ENCODE data around the gene TMEM52B.

The TMEM52B gene

GRCh38 chr12:10159280-10159679, 19.6 kb upstream of the TMEM52B start:
- TF ChIP-seq CTCF (IDR thresholded peaks at IDR 0.05; ENCODE audit: low read depth, low read length) = no peak
- no peak for DNase-seq (ENCODE audit: extremely low read depth, low read depth)

GRCh38 chr12:10160617-10161385, 18.0 kb upstream of the TMEM52B start:
- no peak for TF ChIP-seq CTCF (IDR thresholded peaks at IDR 0.05; ENCODE audit: low read depth, low read length)
- DNase-seq (ENCODE audit: extremely low read depth, low read depth) = no peak

- DNase-seq (ENCODE audit: extremely low read depth, low read depth) = no peak
- no peak for TF ChIP-seq CTCF (IDR thresholded peaks at IDR 0.05; ENCODE audit: low read depth, low read length)
Measured at GRCh38 chr12:10163084-10163483, 15.7 kb upstream of the TMEM52B start.

GRCh38 chr12:10165421-10165820, 13.4 kb upstream of the TMEM52B start:
- no peak for DNase-seq (ENCODE audit: extremely low read depth, low read depth)
- no peak for TF ChIP-seq CTCF (IDR thresholded peaks at IDR 0.05; ENCODE audit: low read depth, low read length)

GRCh38 chr12:10167599-10167998, 11.2 kb upstream of the TMEM52B start:
- no peak for DNase-seq (ENCODE audit: extremely low read depth, low read depth)
- no peak for TF ChIP-seq CTCF (IDR thresholded peaks at IDR 0.05; ENCODE audit: low read depth, low read length)

- no peak for TF ChIP-seq CTCF (IDR thresholded peaks at IDR 0.05; ENCODE audit: low read depth, low read length)
- no peak for DNase-seq (ENCODE audit: extremely low read depth, low read depth)
Measured at GRCh38 chr12:10169104-10169503, 9.7 kb upstream of the TMEM52B start.

GRCh38 chr12:10170216-10170615, 8.6 kb upstream of the TMEM52B start:
- no peak for DNase-seq (ENCODE audit: extremely low read depth, low read depth)
- no peak for TF ChIP-seq CTCF (IDR thresholded peaks at IDR 0.05; ENCODE audit: low read depth, low read length)

Measured in AG09319 (cell line).